Endothelial cell of umbilical vein (primary cell): ENCODE results near the gene NR1H2. TPM values are rescaled to one million over a fixed set of nuclear protein-coding genes. Genes with fewer than 3 reads are reported as not detected.

Source experiments
- BruUV-seq: library from RNA; stranded (reverse); fragments of 400-500 nt; replicated peaks from 2 replicates; lab custom pipeline; 2021; lab: Mats Ljungman, UMichigan
- CTCF ChIA-PET: fragments of 300-600, 350-600 bp; sonication (Branson Sonifier 250); formaldehyde crosslinking; loops from one replicate; lab custom pipeline; 2021; ENCODE audit warnings: antibody characterized with exemption, inconsistent platforms; lab: Charles Lee
- POLR2A ChIA-PET: fragments of 300-600, 350-600 bp; sonication (Branson Sonifier 250); formaldehyde crosslinking; loops from one replicate; lab custom pipeline; 2021; ENCODE audit warnings: antibody characterized with exemption, inconsistent platforms; lab: Charles Lee
- DNase-seq: peaks from one replicate; pipeline ENCODE4 v3.0.0-alpha.2; 2011; ENCODE audit warnings: low read depth, low spot score
- FAIRE-seq: peaks from 2 replicates; lab custom pipeline; 2011; peaks lifted over from hg19 to GRCh38; lab: Jason Lieb, UNC
- H2AFZ ChIP-seq: 2 replicates; pipeline ENCODE4 v1.6.0; 2012; ENCODE audit warnings: low read depth, low read length, control low read depth, inconsistent platforms
- H3K27ac ChIP-seq: 2 replicates; pipeline ENCODE4 v1.5.1; 2011; ENCODE audit warnings: low read depth, mild to moderate bottlenecking, control low read depth, low read length, moderate library complexity; ENCODE audit not compliant: insufficient read depth
- H3K27me3 ChIP-seq, 2 experiments: 2 replicates each; pipeline versions ENCODE4 v1.6.0 to v1.6.1; 2011; ENCODE audit warnings: low read length in 2 of 2, mixed read lengths in 1 of 2; ENCODE audit not compliant: control insufficient read depth in 2 of 2, insufficient read depth in 2 of 2
- H3K36me3 ChIP-seq, 2 experiments: 2 replicates in 1 of 2; 3 replicates in 1 of 2; pipeline ENCODE4 v1.5.1; 2011; ENCODE audit warnings: low read length in 2 of 2, mild to moderate bottlenecking in 1 of 2, moderate library complexity in 1 of 2; ENCODE audit not compliant: control insufficient read depth in 2 of 2, insufficient read depth in 2 of 2; ENCODE audit errors: extremely low read depth in 1 of 2
- H3K4me1 ChIP-seq: 3 replicates; pipeline ENCODE4 v1.5.1; 2011; ENCODE audit warnings: mild to moderate bottlenecking, low read length; ENCODE audit not compliant: control insufficient read depth, insufficient read depth; ENCODE audit errors: extremely low read depth
- H3K4me2 ChIP-seq: 2 replicates; pipeline ENCODE4 v1.6.1; 2011; ENCODE audit warnings: low read length, control low read depth, mixed read lengths; ENCODE audit not compliant: insufficient read depth
- H3K4me3 ChIP-seq, 3 experiments: fragments of 200-600 bp in 1 of 3; sonication (generic), shearing (Covaris generic) in 1 of 3; replicated peaks in 1 of 3; 2 replicates each; pipeline ENCODE4 v1.5.1; 2011 to 2016; ENCODE audit warnings: control low read depth in 3 of 3, low read length in 3 of 3, mild to moderate bottlenecking in 2 of 3, inconsistent platforms in 1 of 3, low read depth in 1 of 3, moderate library complexity in 1 of 3; ENCODE audit not compliant: insufficient read depth in 1 of 3
- H3K79me2 ChIP-seq: 2 replicates; pipeline ENCODE4 v1.6.0; 2012; ENCODE audit warnings: low read length, inconsistent platforms; ENCODE audit not compliant: control insufficient read depth, insufficient read depth
- H3K9ac ChIP-seq: replicated peaks from 2 replicates; pipeline ENCODE3; 2011; ENCODE audit warnings: low read length, control low read depth; ENCODE audit not compliant: insufficient read depth; ENCODE audit errors: extremely low read depth
- H3K9me1 ChIP-seq: replicated peaks from 3 replicates; pipeline ENCODE4 v1.6.0; 2011; ENCODE audit warnings: mild to moderate bottlenecking, low read length; ENCODE audit not compliant: control insufficient read depth, insufficient read depth; ENCODE audit errors: extremely low read depth
- H3K9me3 ChIP-seq: replicated peaks from 2 replicates; pipeline ENCODE4 v1.5.1; 2012; ENCODE audit warnings: low read length, inconsistent platforms; ENCODE audit not compliant: control insufficient read depth, insufficient read depth
- H4K20me1 ChIP-seq: replicated peaks from 2 replicates; pipeline ENCODE3; 2011; ENCODE audit warnings: mild to moderate bottlenecking, low read length; ENCODE audit not compliant: control insufficient read depth, insufficient read depth; ENCODE audit errors: extremely low read depth
- EZH2 ChIP-seq: IDR thresholded peaks from 2 replicates; pipeline ENCODE4 v1.6.1; 2012; ENCODE audit warnings: borderline replicate concordance, low read depth, mild to moderate bottlenecking, moderate library complexity, low read length, inconsistent platforms; ENCODE audit not compliant: severe bottlenecking
- FOS ChIP-seq: IDR thresholded peaks from 2 replicates; pipeline ENCODE4 v1.6.1; 2011; ENCODE audit warnings: mild to moderate bottlenecking, low read length, moderate library complexity, borderline replicate concordance; ENCODE audit not compliant: insufficient read depth
- JUN ChIP-seq: IDR thresholded peaks from 2 replicates; pipeline ENCODE4 v1.6.1; 2011; ENCODE audit warnings: borderline replicate concordance, low read depth; ENCODE audit not compliant: insufficient read length, insufficient read depth
- MYC ChIP-seq: IDR thresholded peaks from one replicate; pipeline ENCODE4 v1.6.1; 2011; ENCODE audit warnings: mild to moderate bottlenecking, low read depth, low read length
- POLR2A ChIP-seq: IDR thresholded peaks from 2 replicates; pipeline ENCODE4 v1.6.1; 2012; ENCODE audit warnings: low read depth, mild to moderate bottlenecking, control low read depth, low read length
- POLR2AphosphoS5 ChIP-seq: IDR thresholded peaks from 2 replicates; pipeline ENCODE4 v1.6.1; 2012; ENCODE audit warnings: low read depth, mild to moderate bottlenecking, control low read depth, low read length, moderate library complexity; ENCODE audit not compliant: insufficient read depth
- dilution Hi-C: fragments of 300-500 bp; cut with MboI; formaldehyde crosslinking; loops from one replicate; pipeline ENCODE4 v1.15.0; 2019; ENCODE audit warnings: low sequenced_read_pairs; ENCODE audit not compliant: extremely low pct_ligation_motif_present
- intact Hi-C: fragments of 100-400 bp; cut with micrococcal nuclease; formaldehyde crosslinking; loops from one replicate; pipeline ENCODE4 v1.10.0; 2022
- polyA plus RNA-seq, 4 experiments: library from polyadenylated mRNA; depleted of rRNA in 3 of 4; stranded (reverse) in 3 of 4; unstranded in 1 of 4; fragments of >200 nt; gene quantifications; 2 replicates each; pipeline versions ENCODE4 v1.2.1 to v1.2.3, GENCODE V29; 2011 to 2012; ENCODE audit warnings: missing spikeins in 1 of 4
- total RNA-seq: library from RNA; stranded (reverse); gene quantifications from 2 replicates; pipeline ENCODE4 v1.2.3, GENCODE V29; 2021
- TF ChIP-seq, protein P1 (sequence below): IDR thresholded peaks from 2 replicates; pipeline ENCODE4 v1.6.1; 2011; ENCODE audit not compliant: insufficient read depth, insufficient read length

NR1H2 gene
- total and polyA plus RNA-seq, 2 donors (not counting 3 experiments of a cell fraction or from before 2014, with no cell fraction given): 46.7 to 48.4 TPM

DNA sequence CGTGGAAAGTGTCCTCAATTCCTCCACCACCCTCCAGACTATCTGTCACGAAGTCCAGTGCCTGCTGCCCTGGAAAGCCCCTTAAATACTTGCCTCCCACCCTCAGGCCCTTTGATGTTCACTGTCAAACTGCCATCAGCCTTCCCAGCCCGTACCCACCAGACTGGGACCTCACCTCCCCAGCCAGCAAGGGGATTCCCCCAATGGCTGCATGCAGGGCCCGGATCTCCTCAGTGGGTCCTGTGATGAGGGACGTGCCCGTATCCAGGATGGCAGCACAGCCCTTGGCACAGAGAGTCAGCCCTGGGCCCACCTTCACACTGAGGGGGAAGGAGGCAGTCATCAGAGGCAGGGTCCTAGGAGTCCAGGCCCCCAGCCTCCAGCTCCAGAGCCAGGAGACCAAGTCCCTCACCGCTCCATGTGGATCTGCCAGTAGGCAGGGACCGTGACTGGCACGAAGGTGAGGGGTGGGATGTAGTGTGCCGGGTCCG lies 16.9 kb upstream of the NR1H2 start:
- Histone ChIP-seq H3K79me2 (no peaks in the 10 kb centered on the region), H3K9ac (no peak overlapping the region), H3K36me3 (no peaks in the 10 kb centered on the region), H3K27me3 (no peaks in the 10 kb centered on the region), H3K27ac (no peak overlapping the region), H4K20me1 (no peaks in the 10 kb centered on the region), H3K9me3 (no peaks in the 10 kb centered on the region), H3K9me1 (no peaks in the 10 kb centered on the region), H2AFZ (no peak overlapping the region), H3K4me1 (peaks cover 7% of the 10 kb centered on the region), H3K4me2 (no peak overlapping the region), H3K4me3 (no peak overlapping the region)
- dilution Hi-C loops (no loop called here), intact Hi-C loops (no loop called here)
- ChIA-PET POLR2A (no interaction called here), CTCF (interaction anchor here (3.9 kb wide), 1 partner anchor 9 kb away, joined by 30 read pairs; no protein-coding TSS in a partner anchor)
- DNase-seq (no peak), FAIRE-seq (no peak)
- BruUV-seq: no TSS peak
- TF ChIP-seq JUN: no peak
- TF ChIP-seq FOS: no peak
- TF ChIP-seq, protein P1, sequence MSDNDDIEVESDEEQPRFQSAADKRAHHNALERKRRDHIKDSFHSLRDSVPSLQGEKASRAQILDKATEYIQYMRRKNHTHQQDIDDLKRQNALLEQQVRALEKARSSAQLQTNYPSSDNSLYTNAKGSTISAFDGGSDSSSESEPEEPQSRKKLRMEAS: no peak
- no peak for TF ChIP-seq POLR2A
- TF ChIP-seq EZH2: no peak
- TF ChIP-seq POLR2AphosphoS5: no peak
- TF ChIP-seq MYC: no peak
